ENCODE measurements around the gene PRR15L. TPM values are rescaled to one million over a fixed set of nuclear protein-coding genes. Genes with fewer than 3 reads are reported as not detected.
"Not testable (repeated sequence)": the region's sequence is repeated elsewhere in the genome, so short reads cannot be mapped to it uniquely, and the experiment has no call there.

Gene PRR15L
- polyA plus RNA-seq, 2 donors = 8.8 to 15.2 TPM

- Histone ChIP-seq H3K36me3 (ENCODE audit: control insufficient read depth in 2 of 2, insufficient read depth in 2 of 2, low read length in 1 of 2) (no peaks in the 10 kb centered on the region), H3K4me1 (ENCODE audit: control insufficient read depth in 2 of 2, insufficient read depth in 2 of 2, low read length in 1 of 2) (peaks cover 3% of the 10 kb centered on the region in 2 donors), H3K27me3 (ENCODE audit: control insufficient read depth in 1 of 2, insufficient read depth in 2 of 2, low read length in 2 of 2) (no peaks in the 10 kb centered on the region), H3K27ac (ENCODE audit: low read depth in 2 of 2, low read length in 1 of 2) (no peak overlapping the region), H3K9me3 (ENCODE audit: control insufficient read depth in 2 of 2, insufficient read depth in 1 of 2, low read depth in 1 of 2, low read length in 1 of 2) (no peaks in the 10 kb centered on the region), H3K4me3 (ENCODE audit: low read depth in 1 of 2, low read length in 2 of 2) (no peak overlapping the region)
- WGBS, 2 donors = 67 to 70% methylated on average over 14 of the region's 14 CpGs
These were observed 33.5 kb upstream of the PRR15L start for GRCh38 chr17:47990962-47991731.

GRCh38 chr17:47989700-47990099, 32.0 kb upstream of the PRR15L start:
- H3K27me3 ChIP-seq (ENCODE audit: control insufficient read depth in 1 of 2, insufficient read depth in 2 of 2, low read length in 2 of 2) = no peaks in the 10 kb centered on the region
- H3K36me3 ChIP-seq (ENCODE audit: control insufficient read depth in 2 of 2, insufficient read depth in 2 of 2, low read length in 1 of 2) = no peaks in the 10 kb centered on the region
- H3K9me3 ChIP-seq (ENCODE audit: control insufficient read depth in 2 of 2, insufficient read depth in 1 of 2, low read depth in 1 of 2, low read length in 1 of 2) = no peaks in the 10 kb centered on the region
- WGBS, 2 donors = 79 to 91% methylated on average over 1 of the region's 1 CpG
- no peak overlapping the region for H3K4me3 ChIP-seq (ENCODE audit: low read depth in 1 of 2, low read length in 2 of 2)
- H3K4me1 ChIP-seq (ENCODE audit: control insufficient read depth in 2 of 2, insufficient read depth in 2 of 2, low read length in 1 of 2) = peaks cover 3% of the 10 kb centered on the region in 2 donors
- no peak overlapping the region for H3K27ac ChIP-seq (ENCODE audit: low read depth in 2 of 2, low read length in 1 of 2)

GRCh38 chr17:47989159-47989558, 31.5 kb upstream of the PRR15L start:
- Histone ChIP-seq H3K27me3 (ENCODE audit: control insufficient read depth in 1 of 2, insufficient read depth in 2 of 2, low read length in 2 of 2) (no peaks in the 10 kb centered on the region), H3K27ac (ENCODE audit: low read depth in 2 of 2, low read length in 1 of 2) (no peak overlapping the region), H3K4me3 (ENCODE audit: low read depth in 1 of 2, low read length in 2 of 2) (no peak overlapping the region), H3K4me1 (ENCODE audit: control insufficient read depth in 2 of 2, insufficient read depth in 2 of 2, low read length in 1 of 2) (peaks cover 3% of the 10 kb centered on the region in 2 donors), H3K36me3 (ENCODE audit: control insufficient read depth in 2 of 2, insufficient read depth in 2 of 2, low read length in 1 of 2) (no peaks in the 10 kb centered on the region), H3K9me3 (ENCODE audit: control insufficient read depth in 2 of 2, insufficient read depth in 1 of 2, low read depth in 1 of 2, low read length in 1 of 2) (no peaks in the 10 kb centered on the region)
- 82 to 87% methylated on average over 10 of the region's 10 CpGs for WGBS, 2 donors

GRCh38 chr17:47988445-47988844, 30.8 kb upstream of the PRR15L start:
- H3K36me3 ChIP-seq (ENCODE audit: control insufficient read depth in 2 of 2, insufficient read depth in 2 of 2, low read length in 1 of 2); H3K27me3 ChIP-seq (ENCODE audit: control insufficient read depth in 1 of 2, insufficient read depth in 2 of 2, low read length in 2 of 2); H3K4me1 ChIP-seq (ENCODE audit: control insufficient read depth in 2 of 2, insufficient read depth in 2 of 2, low read length in 1 of 2); H3K9me3 ChIP-seq (ENCODE audit: control insufficient read depth in 2 of 2, insufficient read depth in 1 of 2, low read depth in 1 of 2, low read length in 1 of 2); H3K4me3 ChIP-seq (ENCODE audit: low read depth in 1 of 2, low read length in 2 of 2); H3K27ac ChIP-seq (ENCODE audit: low read depth in 2 of 2, low read length in 1 of 2): not testable (repeated sequence)
- 100% methylated on average over 1 of the region's 1 CpG for WGBS, 2 donors

- H3K27me3 ChIP-seq (ENCODE audit: control insufficient read depth in 1 of 2, insufficient read depth in 2 of 2, low read length in 2 of 2) = no peaks in the 10 kb centered on the region
- no peak overlapping the region for H3K4me3 ChIP-seq (ENCODE audit: low read depth in 1 of 2, low read length in 2 of 2)
- H3K9me3 ChIP-seq (ENCODE audit: control insufficient read depth in 2 of 2, insufficient read depth in 1 of 2, low read depth in 1 of 2, low read length in 1 of 2) = no peaks in the 10 kb centered on the region
- H3K4me1 ChIP-seq (ENCODE audit: control insufficient read depth in 2 of 2, insufficient read depth in 2 of 2, low read length in 1 of 2) = peaks cover 3% of the 10 kb centered on the region in 2 donors
- H3K36me3 ChIP-seq (ENCODE audit: control insufficient read depth in 2 of 2, insufficient read depth in 2 of 2, low read length in 1 of 2) = peaks cover 0 to 7% of the 10 kb centered on the region in 2 donors
- WGBS, 2 donors = 23 to 31% methylated on average over 17 of the region's 17 CpGs
- peak overlapping the region in 1 of 2 donors; percentile 6 for H3K27ac ChIP-seq (ENCODE audit: low read depth in 2 of 2, low read length in 1 of 2)
These were observed 29.7 kb upstream of the PRR15L start for GRCh38 chr17:47987240-47987835.

- H3K27ac ChIP-seq (ENCODE audit: low read depth in 2 of 2, low read length in 1 of 2) = no peak overlapping the region
- WGBS, 2 donors = 79 to 80% methylated on average over 5 of the region's 5 CpGs
- no peaks in the 10 kb centered on the region for H3K27me3 ChIP-seq (ENCODE audit: control insufficient read depth in 1 of 2, insufficient read depth in 2 of 2, low read length in 2 of 2)
- no peak overlapping the region for H3K4me3 ChIP-seq (ENCODE audit: low read depth in 1 of 2, low read length in 2 of 2)
- no peaks in the 10 kb centered on the region for H3K9me3 ChIP-seq (ENCODE audit: control insufficient read depth in 2 of 2, insufficient read depth in 1 of 2, low read depth in 1 of 2, low read length in 1 of 2)
- peaks cover 3% of the 10 kb centered on the region in 2 donors for H3K4me1 ChIP-seq (ENCODE audit: control insufficient read depth in 2 of 2, insufficient read depth in 2 of 2, low read length in 1 of 2)
- H3K36me3 ChIP-seq (ENCODE audit: control insufficient read depth in 2 of 2, insufficient read depth in 2 of 2, low read length in 1 of 2) = peaks cover 0 to 15% of the 10 kb centered on the region in 2 donors
These were observed 28.8 kb upstream of the PRR15L start for GRCh38 chr17:47986520-47986919.

GRCh38 chr17:47983492-47984223, 26.0 kb upstream of the PRR15L start:
- peaks cover 12 to 35% of the 10 kb centered on the region in 2 donors for H3K36me3 ChIP-seq (ENCODE audit: control insufficient read depth in 2 of 2, insufficient read depth in 2 of 2, low read length in 1 of 2)
- H3K27ac ChIP-seq (ENCODE audit: low read depth in 2 of 2, low read length in 1 of 2) = no peak overlapping the region
- H3K27me3 ChIP-seq (ENCODE audit: control insufficient read depth in 1 of 2, insufficient read depth in 2 of 2, low read length in 2 of 2) = no peaks in the 10 kb centered on the region
- no peak overlapping the region for H3K4me3 ChIP-seq (ENCODE audit: low read depth in 1 of 2, low read length in 2 of 2)
- peaks cover 3% of the 10 kb centered on the region in 2 donors for H3K4me1 ChIP-seq (ENCODE audit: control insufficient read depth in 2 of 2, insufficient read depth in 2 of 2, low read length in 1 of 2)
- H3K9me3 ChIP-seq (ENCODE audit: control insufficient read depth in 2 of 2, insufficient read depth in 1 of 2, low read depth in 1 of 2, low read length in 1 of 2) = no peaks in the 10 kb centered on the region
- 66 to 75% methylated on average over 11 of the region's 11 CpGs for WGBS, 2 donors

- Histone ChIP-seq H3K27ac (ENCODE audit: low read depth in 2 of 2, low read length in 1 of 2) (no peak overlapping the region), H3K9me3 (ENCODE audit: control insufficient read depth in 2 of 2, insufficient read depth in 1 of 2, low read depth in 1 of 2, low read length in 1 of 2) (no peaks in the 10 kb centered on the region), H3K27me3 (ENCODE audit: control insufficient read depth in 1 of 2, insufficient read depth in 2 of 2, low read length in 2 of 2) (no peaks in the 10 kb centered on the region), H3K4me3 (ENCODE audit: low read depth in 1 of 2, low read length in 2 of 2) (no peak overlapping the region), H3K4me1 (ENCODE audit: control insufficient read depth in 2 of 2, insufficient read depth in 2 of 2, low read length in 1 of 2) (peaks cover 3% of the 10 kb centered on the region in 2 donors), H3K36me3 (ENCODE audit: control insufficient read depth in 2 of 2, insufficient read depth in 2 of 2, low read length in 1 of 2) (peaks cover 15 to 37% of the 10 kb centered on the region in 2 donors)
- whole genome bisulfite sequencing, 2 donors = 80 to 82% methylated on average over 9 of the region's 9 CpGs
These were observed 25.1 kb upstream of the PRR15L start for GRCh38 chr17:47982645-47983390.

- 65 to 71% methylated on average over 14 of the region's 14 CpGs for WGBS, 2 donors
- no peak overlapping the region for H3K27ac ChIP-seq (ENCODE audit: low read depth in 2 of 2, low read length in 1 of 2)
- peaks cover 15 to 42% of the 10 kb centered on the region in 2 donors for H3K36me3 ChIP-seq (ENCODE audit: control insufficient read depth in 2 of 2, insufficient read depth in 2 of 2, low read length in 1 of 2)
- peaks cover under 1 to 1% of the 10 kb centered on the region in 2 donors for H3K4me1 ChIP-seq (ENCODE audit: control insufficient read depth in 2 of 2, insufficient read depth in 2 of 2, low read length in 1 of 2)
- no peaks in the 10 kb centered on the region for H3K9me3 ChIP-seq (ENCODE audit: control insufficient read depth in 2 of 2, insufficient read depth in 1 of 2, low read depth in 1 of 2, low read length in 1 of 2)
- no peak overlapping the region for H3K4me3 ChIP-seq (ENCODE audit: low read depth in 1 of 2, low read length in 2 of 2)
- H3K27me3 ChIP-seq (ENCODE audit: control insufficient read depth in 1 of 2, insufficient read depth in 2 of 2, low read length in 2 of 2) = no peaks in the 10 kb centered on the region
These were observed 24.5 kb upstream of the PRR15L start for GRCh38 chr17:47982091-47982617.
